IMR-90 (cell line): ENCODE data around the gene PTMS. TPM values are rescaled to one million over a fixed set of nuclear protein-coding genes. Genes with fewer than 3 reads are reported as not detected.

Source experiments
- ATAC-seq: fragments of 200-7000 bp; cut with Tn5 transposase; 2 replicates; pipeline ENCODE4 v1.9.1; 2020; ENCODE audit warnings: low read depth, mild to moderate bottlenecking, moderate library complexity
- BruUV-seq: library from RNA; stranded (reverse); fragments of 400-500 nt; replicated peaks from 2 replicates; lab custom pipeline; 2021; lab: Mats Ljungman, UMichigan
- CTCF ChIA-PET: fragments of 300-600 bp; formaldehyde crosslinking; extraction: SDS; loops from one replicate; lab custom pipeline; 2021; ENCODE audit warnings: antibody characterized with exemption; lab: Yijun Ruan, JAX
- POLR2A ChIA-PET: fragments of 300-600 bp; sonication (Branson Sonifier 250); formaldehyde crosslinking; loops from one replicate; lab custom pipeline; 2022; ENCODE audit warnings: antibody characterized with exemption; ENCODE audit not compliant: unreplicated experiment; lab: Charles Lee
- DNase-seq: peaks from one replicate; pipeline ENCODE4 v3.0.0; 2013
- H2AFZ ChIP-seq: replicated peaks from 2 replicates; pipeline ENCODE3; 2013; ENCODE audit warnings: low read length, mild to moderate bottlenecking; ENCODE audit not compliant: poor library complexity
- H2AK5ac ChIP-seq: 2 replicates; pipeline ENCODE4 v1.6.1; 2013; ENCODE audit warnings: low read depth, low read length, inconsistent platforms
- H2AK9ac ChIP-seq: replicated peaks from 2 replicates; pipeline ENCODE3; 2013; ENCODE audit warnings: mild to moderate bottlenecking, low read depth, low read length, moderate library complexity; ENCODE audit not compliant: poor library complexity
- H2BK120ac ChIP-seq: 2 replicates; pipeline ENCODE4 v1.6.1; 2013; ENCODE audit warnings: low read depth, low read length, inconsistent platforms
- H2BK15ac ChIP-seq: 3 replicates; pipeline ENCODE4 v1.6.1; 2013; ENCODE audit warnings: low read depth, low read length, inconsistent platforms
- H2BK20ac ChIP-seq: 2 replicates; pipeline ENCODE4 v1.6.1; 2013; ENCODE audit warnings: low read depth, mild to moderate bottlenecking, inconsistent platforms, low read length, moderate library complexity
- H2BK5ac ChIP-seq: 2 replicates; pipeline ENCODE4 v1.6.1; 2013; ENCODE audit warnings: mild to moderate bottlenecking, low read depth, low read length, inconsistent platforms; ENCODE audit not compliant: poor library complexity, severe bottlenecking
- H3K14ac ChIP-seq: replicated peaks from 2 replicates; pipeline ENCODE4 v1.6.1; 2013; ENCODE audit warnings: low read depth, low read length, inconsistent platforms
- H3K18ac ChIP-seq: 2 replicates; pipeline ENCODE4 v1.6.1; 2013; ENCODE audit warnings: low read depth, low read length, control low read depth
- H3K23ac ChIP-seq: 2 replicates; pipeline ENCODE4 v1.6.1; 2013; ENCODE audit warnings: low read depth, low read length, inconsistent platforms
- H3K27ac ChIP-seq: 2 replicates; pipeline ENCODE4 v1.5.1; 2013; ENCODE audit warnings: mild to moderate bottlenecking, control low read depth, low read length; ENCODE audit not compliant: insufficient read depth
- H3K27me3 ChIP-seq: 2 replicates; pipeline ENCODE4 v1.6.1; 2013; ENCODE audit warnings: low read length; ENCODE audit not compliant: control insufficient read depth, insufficient read depth
- H3K36me3 ChIP-seq: 2 replicates; pipeline ENCODE4 v1.6.1; 2013; ENCODE audit warnings: low read length, mixed read lengths; ENCODE audit not compliant: control insufficient read depth, insufficient read depth
- H3K4ac ChIP-seq: 2 replicates; pipeline ENCODE4 v1.6.1; 2013; ENCODE audit warnings: low read depth, low read length, inconsistent platforms
- H3K4me1 ChIP-seq: 2 replicates; pipeline ENCODE4 v1.6.1; 2013; ENCODE audit warnings: low read length, mixed read lengths; ENCODE audit not compliant: control insufficient read depth, insufficient read depth
- H3K4me2 ChIP-seq: 2 replicates; pipeline ENCODE4 v1.6.1; 2013; ENCODE audit warnings: low read depth, mild to moderate bottlenecking, control low read depth, low read length, moderate library complexity
- H3K4me3 ChIP-seq: 2 replicates; pipeline ENCODE4 v1.5.1; 2013; ENCODE audit warnings: low read depth, mild to moderate bottlenecking, control low read depth, low read length, moderate library complexity; ENCODE audit not compliant: insufficient read depth
- H3K56ac ChIP-seq: 2 replicates; pipeline ENCODE4 v1.6.1; 2013; ENCODE audit warnings: low read length, inconsistent platforms; ENCODE audit not compliant: insufficient read depth; ENCODE audit errors: extremely low read depth
- H3K79me1 ChIP-seq, 2 experiments: 2 replicates each; pipeline ENCODE4 v1.6.1; 2013; ENCODE audit warnings: low read length in 2 of 2, inconsistent platforms in 1 of 2, low read depth in 1 of 2
- H3K9ac ChIP-seq: 2 replicates; pipeline ENCODE4 v1.6.1; 2013; ENCODE audit warnings: low read depth, low read length, control low read depth
- H3K9me1 ChIP-seq: 2 replicates; pipeline ENCODE4 v1.6.1; 2013; ENCODE audit warnings: low read length, inconsistent platforms; ENCODE audit not compliant: insufficient read depth
- H3K9me3 ChIP-seq: 2 replicates; pipeline ENCODE4 v1.6.1; 2013; ENCODE audit warnings: low read length; ENCODE audit not compliant: control insufficient read depth, insufficient read depth
- H4K20me1 ChIP-seq: 2 replicates; pipeline ENCODE4 v1.6.1; 2013; ENCODE audit warnings: low read length, inconsistent platforms; ENCODE audit not compliant: insufficient read depth
- H4K5ac ChIP-seq: 2 replicates; pipeline ENCODE4 v1.6.1; 2013; ENCODE audit warnings: mild to moderate bottlenecking, low read depth, low read length, control low read depth
- H4K8ac ChIP-seq, 2 experiments: 2 replicates each; pipeline ENCODE4 v1.6.1; 2013; ENCODE audit warnings: low read depth in 2 of 2, low read length in 2 of 2, control low read depth in 1 of 2, inconsistent platforms in 1 of 2
- H4K91ac ChIP-seq: 2 replicates; pipeline ENCODE4 v1.6.1; 2013; ENCODE audit warnings: low read depth, low read length, inconsistent platforms; ENCODE audit not compliant: insufficient read depth
- MAFK ChIP-seq: IDR thresholded peaks from 2 replicates; pipeline ENCODE4 v1.6.1; 2012; ENCODE audit warnings: low read depth, low read length, improper control_type of control experiment
- MAZ ChIP-seq: IDR thresholded peaks from 2 replicates; pipeline ENCODE4 v1.6.1; 2012; ENCODE audit warnings: low read depth, mild to moderate bottlenecking, low read length, improper control_type of control experiment, moderate library complexity, borderline replicate concordance
- NFE2L2 ChIP-seq: fragments of 150-350 bp; IDR thresholded peaks from 2 replicates; pipeline ENCODE4 v1.6.1; 2016; ENCODE audit warnings: low read depth, mild to moderate bottlenecking, low read length
- RCOR1 ChIP-seq: IDR thresholded peaks from 2 replicates; pipeline ENCODE4 v1.6.1; 2012; ENCODE audit warnings: mild to moderate bottlenecking, low read length, improper control_type of control experiment; ENCODE audit not compliant: insufficient replicate concordance
- USF2 ChIP-seq: fragments of 150-350 bp; IDR thresholded peaks from 2 replicates; pipeline ENCODE4 v1.6.1; 2017; ENCODE audit warnings: mild to moderate bottlenecking, antibody characterized with exemption, low read length, low read depth
- WGBS, 2 experiments: methylation state at CpG; one replicate each; pipeline versions ENCODE4 v1.1.5 to v1.1.7; 2013; ENCODE audit warnings: missing lambda C conversion rate in 2 of 2; ENCODE audit not compliant: insufficient read length in 1 of 2; ENCODE audit errors: extremely low coverage in 2 of 2; 5-methylcytosine and 5-hydroxymethylcytosine counted together
- dilution Hi-C: fragments of 300-500 bp; cut with HindIII; formaldehyde crosslinking; loops from one replicate; pipeline ENCODE4 v1.14.3; 2018; ENCODE audit warnings: low sequenced_read_pairs; ENCODE audit not compliant: unreplicated experiment
- in situ Hi-C: fragments of 300-500 bp; cut with MboI; formaldehyde crosslinking; loops from 3 replicates; pipeline ENCODE4 v1.14.3; 2019; ENCODE audit warnings: low sequenced_read_pairs, inconsistent platforms, mixed read lengths
- intact Hi-C: fragments of 100-400 bp; cut with micrococcal nuclease; formaldehyde crosslinking; loops from 2 replicates; pipeline ENCODE4 v1.10.0; 2022
- polyA plus RNA-seq, 3 experiments: library from polyadenylated mRNA; depleted of rRNA; stranded (reverse); fragments of >200 nt; gene quantifications; 2 replicates each; pipeline ENCODE4 v1.2.3, GENCODE V29; 2012; ENCODE audit warnings: low replicate concordance in 1 of 3
- total RNA-seq: library from RNA; depleted of rRNA; stranded (reverse); fragments of >200 nt; gene quantifications from 2 replicates; pipeline ENCODE4 v1.2.3, GENCODE V29; 2012

Gene PTMS
- total and polyA plus RNA-seq, 2 of the 4 experiments (the other 2 are of a cell fraction): 17.2 to 275 TPM

GRCh38 chr12:6809056-6809455 lies 42.9 kb downstream of the PTMS start:
- CTCF ChIA-PET: interaction anchor here (0.7 kb wide), 1 partner anchor 104 kb away, joined by 4 read pairs; no protein-coding TSS in a partner anchor
- POLR2A ChIA-PET: interaction anchor here (0.6 kb wide), 1 partner anchor 187 kb away, joined by 7 read pairs; no protein-coding TSS in a partner anchor
- in situ Hi-C loops: no loop called here

More at GRCh38 chr12:6809056-6809455, 42.9 kb downstream of the PTMS start:
- BruUV-seq: no TSS peak
- intact Hi-C loops (no loop called here), dilution Hi-C loops (no loop called here)
- H2BK5ac ChIP-seq: no peak overlapping the region
- H3K9ac ChIP-seq: no peak overlapping the region
- no peak overlapping the region for H3K56ac ChIP-seq
- DNase-seq (no peak), ATAC-seq (no peak)
- H4K20me1 ChIP-seq: no peaks in the 10 kb centered on the region
- no peaks in the 10 kb centered on the region for H3K9me1 ChIP-seq
- H3K4me1 ChIP-seq: no peaks in the 10 kb centered on the region
- no peak overlapping the region for H2AK5ac ChIP-seq
- no peak overlapping the region for H3K4ac ChIP-seq
- H3K27me3 ChIP-seq: no peaks in the 10 kb centered on the region
- H4K91ac ChIP-seq: no peak overlapping the region
- H3K27ac ChIP-seq: no peak overlapping the region
- no peak overlapping the region for H2BK15ac ChIP-seq
- TF ChIP-seq NFE2L2 (no peak), MAFK (no peak), RCOR1 (no peak), USF2 (no peak), MAZ (no peak)
- no peaks in the 10 kb centered on the region for H3K79me1 ChIP-seq
- no peak overlapping the region for H4K8ac ChIP-seq
- no peak overlapping the region for H2BK20ac ChIP-seq
- H3K4me2 ChIP-seq: no peak overlapping the region
- H3K9me3 ChIP-seq: no peaks in the 10 kb centered on the region
- no peak overlapping the region for H4K5ac ChIP-seq
- H3K23ac ChIP-seq: 0 out of 2 replicates have a peak overlapping the region, but pooled peaks have one; percentile 27
- H3K18ac ChIP-seq: no peak overlapping the region
- H2AFZ ChIP-seq: no peak overlapping the region
- H3K4me3 ChIP-seq: no peak overlapping the region
- no peak overlapping the region for H2BK120ac ChIP-seq
- H3K36me3 ChIP-seq: no peaks in the 10 kb centered on the region
- 42% methylated on average over 2 of the region's 10 CpGs; no CpG with 5 or more reads in 1 of the 2 experiments for WGBS, 2 experiments
- H3K14ac ChIP-seq: no peak overlapping the region
- no peak overlapping the region for H2AK9ac ChIP-seq
